ENCODE results near the gene CCDC24.

Gene CCDC24

GRCh38 chr1:44024031-44024902, 32.9 kb downstream of the CCDC24 start:
- DNase-seq (ENCODE audit: low read depth) = no peak

GRCh38 chr1:44024903-44025525, 33.6 kb downstream of the CCDC24 start:
- DNase-seq (ENCODE audit: low read depth) = no peak

- no peak for DNase-seq (ENCODE audit: low read depth)
Observed at GRCh38 chr1:44025816-44026215, 34.4 kb downstream of the CCDC24 start.

- no peak for DNase-seq (ENCODE audit: low read depth)
Observed at GRCh38 chr1:44027320-44027719, 35.9 kb downstream of the CCDC24 start.

GRCh38 chr1:44029260-44029910, 38.0 kb downstream of the CCDC24 start:
- no peak for DNase-seq (ENCODE audit: low read depth)

GRCh38 chr1:44029911-44030604, 38.7 kb downstream of the CCDC24 start:
- DNase-seq (ENCODE audit: low read depth) = peak; percentile 82

- DNase-seq (ENCODE audit: low read depth) = no peak
Observed at GRCh38 chr1:44030605-44031251, 39.3 kb downstream of the CCDC24 start.

- DNase-seq (ENCODE audit: low read depth) = peak; percentile 1
Observed at GRCh38 chr1:44031252-44032169, 40.1 kb downstream of the CCDC24 start, which contains the start of gene SLC6A9. Gene SLC6A9, minus strand, starts transcription at chr1:44031462. Its CDS starts 7,185 bp downstream, at chr1:44024277.

GRCh38 chr1:44032170-44032790, 40.9 kb downstream of the CCDC24 start:
- no peak for DNase-seq (ENCODE audit: low read depth)

GRCh38 chr1:44033041-44033575, 41.7 kb downstream of the CCDC24 start:
- no peak for DNase-seq (ENCODE audit: low read depth)

GRCh38 chr1:44033756-44034155, 42.4 kb downstream of the CCDC24 start:
- no peak for DNase-seq (ENCODE audit: low read depth)

- no peak for DNase-seq (ENCODE audit: low read depth)
Observed at GRCh38 chr1:44034423-44034822, 43.0 kb downstream of the CCDC24 start.

GRCh38 chr1:44034976-44035716, 43.7 kb downstream of the CCDC24 start:
- no peak for DNase-seq (ENCODE audit: low read depth)

- DNase-seq (ENCODE audit: low read depth) = no peak
Observed at GRCh38 chr1:44035726-44036408, 44.5 kb downstream of the CCDC24 start.

- DNase-seq (ENCODE audit: low read depth) = peak; percentile 51
Observed at GRCh38 chr1:44036409-44037139, 45.2 kb downstream of the CCDC24 start.

GRCh38 chr1:44037154-44037553, 45.8 kb downstream of the CCDC24 start:
- DNase-seq (ENCODE audit: low read depth) = no peak

GRCh38 chr1:44038876-44039657, 47.7 kb downstream of the CCDC24 start:
- DNase-seq (ENCODE audit: low read depth) = no peak
